ENCODE measurements around the gene UNC50.

DNA sequence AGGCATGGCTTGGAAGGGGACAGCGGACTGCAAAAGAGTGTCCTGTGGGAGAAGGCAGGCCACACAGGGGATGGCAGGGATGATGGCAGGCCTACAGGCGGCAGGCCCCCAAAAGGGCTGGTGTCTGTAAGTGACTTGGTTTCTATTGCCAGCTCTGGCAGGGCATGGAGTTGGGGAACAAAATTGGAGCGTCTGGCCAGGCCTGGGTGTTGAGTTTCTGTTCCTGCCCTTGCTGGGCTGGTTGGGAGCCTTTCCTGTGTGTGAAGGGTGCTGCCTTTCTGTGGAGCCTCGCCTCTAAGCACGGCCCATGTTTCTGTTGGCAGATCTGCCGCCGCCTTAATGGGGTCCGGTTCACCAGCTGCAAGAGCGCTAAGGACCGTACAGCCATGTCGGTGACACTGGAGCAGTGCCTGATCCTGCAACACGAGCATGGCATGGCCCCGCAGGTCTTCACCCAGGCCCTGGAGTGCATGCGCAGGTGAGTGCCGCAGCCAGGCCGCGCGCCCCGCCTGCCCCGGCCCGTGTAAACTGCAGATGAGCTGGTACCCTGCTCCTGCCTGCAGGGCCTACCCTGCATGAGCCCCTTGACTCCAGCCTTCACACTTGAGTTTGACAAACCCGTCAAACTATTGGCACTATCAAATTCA is 31.6 kb upstream of the UNC50 start:
- TF ChIP-seq, protein P1, sequence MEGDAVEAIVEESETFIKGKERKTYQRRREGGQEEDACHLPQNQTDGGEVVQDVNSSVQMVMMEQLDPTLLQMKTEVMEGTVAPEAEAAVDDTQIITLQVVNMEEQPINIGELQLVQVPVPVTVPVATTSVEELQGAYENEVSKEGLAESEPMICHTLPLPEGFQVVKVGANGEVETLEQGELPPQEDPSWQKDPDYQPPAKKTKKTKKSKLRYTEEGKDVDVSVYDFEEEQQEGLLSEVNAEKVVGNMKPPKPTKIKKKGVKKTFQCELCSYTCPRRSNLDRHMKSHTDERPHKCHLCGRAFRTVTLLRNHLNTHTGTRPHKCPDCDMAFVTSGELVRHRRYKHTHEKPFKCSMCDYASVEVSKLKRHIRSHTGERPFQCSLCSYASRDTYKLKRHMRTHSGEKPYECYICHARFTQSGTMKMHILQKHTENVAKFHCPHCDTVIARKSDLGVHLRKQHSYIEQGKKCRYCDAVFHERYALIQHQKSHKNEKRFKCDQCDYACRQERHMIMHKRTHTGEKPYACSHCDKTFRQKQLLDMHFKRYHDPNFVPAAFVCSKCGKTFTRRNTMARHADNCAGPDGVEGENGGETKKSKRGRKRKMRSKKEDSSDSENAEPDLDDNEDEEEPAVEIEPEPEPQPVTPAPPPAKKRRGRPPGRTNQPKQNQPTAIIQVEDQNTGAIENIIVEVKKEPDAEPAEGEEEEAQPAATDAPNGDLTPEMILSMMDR (conservative IDR thresholded peaks at IDR 0.05; ENCODE audit: low read depth in 2 of 2), result no peak
- TF ChIP-seq EZH2 (IDR thresholded peaks at IDR 0.05; ENCODE audit: low read depth, unreplicated experiment) (no peak), EZH2phosphoT487 (IDR thresholded peaks at IDR 0.05; ENCODE audit: unreplicated experiment) (no peak), POLR2AphosphoS5 (IDR thresholded peaks at IDR 0.05; ENCODE audit: low read depth) (no peak), CREB1 (CRISPR knock-in tag; IDR thresholded peaks at IDR 0.05; ENCODE audit: low read depth) (no peak)
- TF ChIP-seq, protein P2, sequence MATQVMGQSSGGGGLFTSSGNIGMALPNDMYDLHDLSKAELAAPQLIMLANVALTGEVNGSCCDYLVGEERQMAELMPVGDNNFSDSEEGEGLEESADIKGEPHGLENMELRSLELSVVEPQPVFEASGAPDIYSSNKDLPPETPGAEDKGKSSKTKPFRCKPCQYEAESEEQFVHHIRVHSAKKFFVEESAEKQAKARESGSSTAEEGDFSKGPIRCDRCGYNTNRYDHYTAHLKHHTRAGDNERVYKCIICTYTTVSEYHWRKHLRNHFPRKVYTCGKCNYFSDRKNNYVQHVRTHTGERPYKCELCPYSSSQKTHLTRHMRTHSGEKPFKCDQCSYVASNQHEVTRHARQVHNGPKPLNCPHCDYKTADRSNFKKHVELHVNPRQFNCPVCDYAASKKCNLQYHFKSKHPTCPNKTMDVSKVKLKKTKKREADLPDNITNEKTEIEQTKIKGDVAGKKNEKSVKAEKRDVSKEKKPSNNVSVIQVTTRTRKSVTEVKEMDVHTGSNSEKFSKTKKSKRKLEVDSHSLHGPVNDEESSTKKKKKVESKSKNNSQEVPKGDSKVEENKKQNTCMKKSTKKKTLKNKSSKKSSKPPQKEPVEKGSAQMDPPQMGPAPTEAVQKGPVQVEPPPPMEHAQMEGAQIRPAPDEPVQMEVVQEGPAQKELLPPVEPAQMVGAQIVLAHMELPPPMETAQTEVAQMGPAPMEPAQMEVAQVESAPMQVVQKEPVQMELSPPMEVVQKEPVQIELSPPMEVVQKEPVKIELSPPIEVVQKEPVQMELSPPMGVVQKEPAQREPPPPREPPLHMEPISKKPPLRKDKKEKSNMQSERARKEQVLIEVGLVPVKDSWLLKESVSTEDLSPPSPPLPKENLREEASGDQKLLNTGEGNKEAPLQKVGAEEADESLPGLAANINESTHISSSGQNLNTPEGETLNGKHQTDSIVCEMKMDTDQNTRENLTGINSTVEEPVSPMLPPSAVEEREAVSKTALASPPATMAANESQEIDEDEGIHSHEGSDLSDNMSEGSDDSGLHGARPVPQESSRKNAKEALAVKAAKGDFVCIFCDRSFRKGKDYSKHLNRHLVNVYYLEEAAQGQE (IDR thresholded peaks at IDR 0.05; ENCODE audit: unreplicated experiment), result no peak

Measured in GM23338 (cell line).